GM21515 (cell line): ENCODE data around the gene OLFM1.

Experiments used
- ATAC-seq: cut with Tn5 transposase; IDR thresholded peaks from one replicate; pipeline ENCODE4 v1.9.1; 2021; ENCODE audit not compliant: unreplicated experiment

Gene OLFM1

DNA sequence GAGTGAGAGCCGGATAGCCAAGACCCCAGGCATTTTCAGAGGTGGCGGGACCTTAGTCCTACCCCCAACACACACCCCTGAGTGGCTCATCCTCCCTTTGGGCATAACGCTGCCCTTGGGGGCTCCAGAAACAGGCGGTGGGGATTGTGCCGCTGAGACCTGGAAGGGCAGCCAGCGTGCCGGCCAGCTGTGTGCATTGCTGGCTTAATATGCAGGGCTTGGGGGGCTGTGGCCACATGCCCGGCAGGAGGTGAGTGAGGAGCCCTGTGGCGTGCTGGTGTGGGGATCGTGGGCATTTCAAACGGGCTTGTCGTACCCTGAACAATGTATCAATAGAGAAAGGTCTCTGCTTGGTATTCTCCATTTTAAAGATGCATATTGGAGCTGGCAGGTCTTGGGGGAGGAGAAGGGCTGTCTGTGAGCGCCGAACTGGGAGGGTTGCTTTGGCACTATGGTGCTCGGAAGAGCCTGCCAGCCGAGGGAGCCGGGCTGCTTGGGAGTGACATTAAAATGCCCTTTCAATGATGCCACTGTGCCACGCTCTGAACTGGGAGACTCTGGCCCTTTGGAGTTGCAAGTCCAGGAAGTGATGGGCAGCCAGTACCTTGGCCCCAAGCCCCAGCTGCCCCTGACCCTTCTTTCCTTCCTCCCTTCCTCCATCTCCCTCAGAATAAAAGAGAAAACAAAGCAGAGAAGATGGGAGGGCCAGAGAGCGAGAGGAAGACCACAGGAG is 11.2 kb upstream of the OLFM1 start:
- no peak for ATAC-seq

DNA sequence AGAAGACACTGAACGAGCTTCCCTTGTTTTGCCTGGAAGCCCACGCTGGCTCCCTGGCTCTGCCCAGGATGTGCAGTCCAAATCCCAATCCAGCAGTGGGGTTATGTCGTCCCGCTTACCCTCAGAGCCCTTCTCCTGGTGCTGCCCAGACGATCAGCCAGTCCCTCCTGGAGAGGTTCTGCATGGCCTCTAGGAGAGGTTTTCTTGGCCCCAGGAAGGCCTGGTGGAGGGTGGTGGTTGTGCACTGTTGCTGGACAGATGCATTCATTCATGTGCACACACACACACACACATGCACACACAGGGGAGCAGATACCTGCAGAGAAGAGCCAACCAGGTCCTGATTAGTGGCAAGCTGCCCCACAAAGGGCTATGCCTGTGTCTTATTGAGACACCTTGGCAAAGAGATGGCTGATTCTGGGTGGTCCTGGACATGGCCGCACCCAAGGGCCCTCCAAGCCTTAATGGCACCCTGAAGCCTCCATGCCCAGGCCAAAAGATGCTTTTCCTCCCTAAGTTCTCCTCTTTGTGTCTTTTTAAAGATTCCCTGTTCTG is 10.5 kb upstream of the OLFM1 start:
- ATAC-seq, result no peak

DNA sequence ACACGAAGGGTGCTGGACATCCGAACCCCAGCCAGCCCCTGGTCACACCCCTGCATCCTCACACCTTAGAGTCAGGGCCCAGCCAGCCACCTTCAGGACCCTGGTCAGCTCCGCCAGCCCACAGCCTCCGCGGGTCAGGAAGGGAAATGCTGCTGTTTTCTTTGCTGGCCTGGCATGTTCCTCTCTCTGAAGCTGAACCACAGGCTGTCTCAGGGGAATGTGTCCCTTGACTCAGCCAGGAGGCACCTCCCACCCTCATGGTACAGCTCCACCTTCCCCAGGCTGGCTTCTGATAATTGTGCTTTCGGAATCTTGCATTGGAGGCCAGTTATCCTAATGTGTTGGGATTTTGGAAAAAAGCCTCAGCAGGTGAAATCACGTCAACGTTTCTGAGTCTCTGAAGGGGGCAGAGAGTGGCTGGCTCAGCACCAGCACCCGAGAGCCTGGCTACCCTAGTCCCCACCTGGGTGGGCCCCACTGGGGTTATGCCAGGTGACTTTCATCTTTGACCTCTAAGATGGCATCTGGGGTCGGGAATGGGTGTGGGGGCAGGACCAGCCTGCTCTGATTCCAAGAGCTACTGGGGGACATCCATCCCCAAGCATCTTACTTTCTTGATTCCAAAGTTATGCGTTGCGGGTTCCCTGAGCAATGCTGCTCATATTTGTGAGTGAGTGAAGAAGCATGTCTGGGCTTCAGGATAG is 9.8 kb upstream of the OLFM1 start:
- ATAC-seq, result no peak

DNA sequence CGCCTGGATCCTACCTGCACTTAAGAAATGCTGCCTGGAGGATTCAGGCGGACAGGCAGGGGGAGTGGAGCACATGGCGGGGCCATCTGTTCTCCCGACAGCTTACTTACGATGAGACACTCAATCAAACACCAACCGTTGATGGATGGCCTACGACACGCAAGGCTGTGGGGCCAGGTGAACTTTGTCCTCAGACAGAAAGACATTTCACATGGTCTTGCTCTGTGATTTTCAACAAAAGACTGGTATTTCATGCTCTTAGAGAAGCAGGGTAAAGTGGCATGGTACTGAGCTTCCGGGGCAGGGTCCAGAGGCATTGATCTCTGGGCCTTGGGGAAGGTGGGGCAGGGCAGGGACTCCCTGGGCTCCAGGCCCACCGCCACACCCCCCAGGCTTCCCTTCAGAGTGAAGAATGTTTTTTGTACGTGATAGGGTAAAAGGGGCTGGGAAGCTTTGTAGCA is 9.1 kb upstream of the OLFM1 start:
- no peak for ATAC-seq

DNA sequence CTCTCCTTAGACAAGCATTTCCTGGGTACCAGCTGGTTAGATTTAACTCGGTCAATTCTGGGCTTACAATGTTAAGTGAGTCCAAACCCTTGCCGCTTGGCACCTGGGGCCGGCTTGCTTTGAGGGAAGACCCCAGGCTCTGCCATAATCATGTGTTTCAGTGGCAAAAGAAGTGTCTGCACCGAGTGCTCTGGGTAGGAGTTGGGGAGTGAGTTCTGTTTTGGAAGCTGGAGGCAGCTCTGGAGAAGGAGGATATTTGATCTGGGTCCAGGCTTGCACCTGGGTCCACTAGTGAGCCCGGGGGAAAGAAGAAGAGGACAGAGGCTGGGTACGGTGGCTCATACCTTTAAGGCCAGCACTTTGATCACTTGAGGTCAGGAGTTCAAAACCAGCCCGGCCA is 8.4 kb upstream of the OLFM1 start:
- ATAC-seq, result no peak

DNA sequence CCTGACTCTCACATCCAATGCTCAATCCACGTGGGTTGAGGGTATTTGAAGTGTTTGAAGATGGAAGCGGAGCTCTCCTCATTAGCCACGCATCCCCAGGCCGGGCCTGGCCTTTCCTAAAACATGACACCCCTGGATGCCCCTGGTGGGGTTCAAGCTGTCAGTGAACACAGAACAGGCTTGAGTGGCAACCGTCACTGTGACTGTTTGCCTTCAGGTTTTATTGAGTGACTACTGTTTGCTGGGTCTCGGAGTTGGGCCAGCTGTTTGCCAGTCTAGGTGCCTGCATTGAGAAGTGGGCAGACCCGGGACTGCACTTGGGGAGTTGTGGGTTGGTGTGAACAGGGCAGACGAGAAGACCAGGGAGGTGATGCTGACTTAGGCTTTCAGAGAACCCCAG is 7.8 kb upstream of the OLFM1 start:
- no peak for ATAC-seq

DNA sequence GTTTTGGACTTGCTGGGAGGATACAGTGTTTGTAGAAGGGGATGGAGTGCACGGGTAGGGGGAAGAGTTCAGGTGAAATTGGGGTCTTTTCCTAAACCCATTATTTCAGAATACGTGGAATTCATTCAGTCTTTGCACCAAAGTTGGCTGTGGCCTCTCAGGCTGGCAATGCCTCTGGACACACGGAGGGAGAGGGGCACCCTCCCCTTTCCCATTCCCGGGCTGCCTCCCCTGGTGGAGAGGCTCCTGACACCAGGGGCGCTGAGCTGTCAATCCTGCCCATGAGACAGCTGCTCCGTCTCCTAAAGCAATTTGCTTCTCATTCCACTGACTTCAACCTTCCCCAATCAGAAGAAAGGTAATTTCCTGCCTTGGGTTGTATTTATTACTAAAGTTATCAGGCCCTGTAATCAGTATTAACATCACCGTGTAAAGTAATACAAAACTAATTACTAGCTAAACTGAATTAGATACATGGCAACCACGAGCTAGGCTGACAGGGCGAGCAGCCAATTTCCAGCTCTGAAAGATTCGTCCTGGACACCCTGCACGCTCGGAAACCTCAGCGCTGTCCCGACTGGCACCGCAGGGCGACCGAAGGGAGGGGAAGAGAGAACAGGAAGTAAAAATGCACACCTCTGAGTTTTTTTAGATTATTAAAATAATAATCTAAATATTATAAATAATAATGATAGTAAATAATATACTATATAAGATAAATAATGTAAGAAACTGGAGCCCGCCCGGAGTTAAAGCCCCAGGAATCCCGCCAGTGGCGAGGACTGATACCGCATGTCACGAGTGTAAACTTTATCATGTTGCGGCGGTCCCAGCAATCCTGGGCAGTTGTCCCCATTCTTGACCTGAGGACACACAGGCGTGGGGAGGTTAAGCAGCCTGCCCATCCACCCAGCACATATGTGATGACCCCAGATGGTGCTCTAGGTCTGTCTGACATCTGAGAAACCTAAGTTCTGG is 6.9 kb upstream of the OLFM1 start:
- no peak for ATAC-seq

DNA sequence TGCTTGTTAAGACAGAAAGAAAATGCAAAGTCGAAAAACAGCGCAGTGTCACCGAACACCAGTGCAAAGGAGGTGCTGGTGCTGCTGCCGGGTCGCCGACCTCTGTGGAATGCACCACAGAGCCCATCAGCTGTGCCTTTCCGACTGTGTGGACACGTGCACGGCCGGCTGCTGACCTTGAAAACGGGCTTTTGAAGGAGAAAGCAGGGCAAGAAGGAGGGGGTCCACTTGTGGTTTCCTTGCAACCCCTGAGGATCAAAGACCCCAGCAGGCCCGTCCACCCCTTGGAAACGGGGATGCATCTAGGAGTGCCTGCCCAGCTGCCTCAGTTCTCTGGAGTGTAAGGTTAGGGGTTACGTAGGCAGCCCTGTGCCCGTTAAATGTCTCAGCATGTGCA is 6.2 kb upstream of the OLFM1 start:
- ATAC-seq, result no peak

DNA sequence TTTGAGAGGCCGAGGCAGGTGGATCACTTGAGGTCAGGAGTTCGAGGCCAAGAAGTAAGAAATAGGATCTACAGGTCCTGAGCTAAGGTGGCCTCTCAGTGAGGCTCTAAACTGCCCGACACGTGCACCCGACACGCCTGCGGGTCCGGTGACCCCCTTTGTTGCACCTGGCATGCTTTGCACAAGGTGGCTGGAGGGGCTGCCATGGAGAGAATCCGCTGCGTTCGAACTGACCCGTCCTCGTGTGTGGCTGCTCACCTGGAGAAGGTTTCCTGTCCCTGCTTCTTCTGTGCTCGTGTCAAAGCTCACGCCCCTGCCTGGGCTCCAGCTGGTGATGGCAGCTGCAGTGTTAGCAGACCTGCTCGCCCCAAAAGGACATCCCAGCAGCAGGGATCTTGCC is 5.7 kb upstream of the OLFM1 start:
- no peak for ATAC-seq

DNA sequence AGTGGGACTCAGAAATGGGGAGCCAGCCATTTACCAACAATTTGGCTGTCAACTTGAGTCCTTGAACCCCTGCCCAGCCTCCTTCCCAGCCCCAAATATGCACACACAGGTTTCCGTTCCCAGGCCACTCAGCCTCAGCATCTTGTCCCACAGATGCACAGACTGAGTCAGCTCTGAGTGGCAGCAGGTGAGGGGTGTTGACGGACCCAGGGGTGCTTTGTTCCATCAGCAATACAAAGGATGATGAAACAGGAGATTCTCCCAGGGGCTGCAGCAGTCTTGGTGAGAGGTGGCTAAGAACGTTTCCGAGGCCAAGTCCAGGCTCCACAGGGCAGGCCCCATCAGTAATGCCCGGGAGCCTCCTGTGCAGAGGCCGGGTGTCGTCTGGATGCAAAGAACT is 4.9 kb upstream of the OLFM1 start:
- no peak for ATAC-seq

DNA sequence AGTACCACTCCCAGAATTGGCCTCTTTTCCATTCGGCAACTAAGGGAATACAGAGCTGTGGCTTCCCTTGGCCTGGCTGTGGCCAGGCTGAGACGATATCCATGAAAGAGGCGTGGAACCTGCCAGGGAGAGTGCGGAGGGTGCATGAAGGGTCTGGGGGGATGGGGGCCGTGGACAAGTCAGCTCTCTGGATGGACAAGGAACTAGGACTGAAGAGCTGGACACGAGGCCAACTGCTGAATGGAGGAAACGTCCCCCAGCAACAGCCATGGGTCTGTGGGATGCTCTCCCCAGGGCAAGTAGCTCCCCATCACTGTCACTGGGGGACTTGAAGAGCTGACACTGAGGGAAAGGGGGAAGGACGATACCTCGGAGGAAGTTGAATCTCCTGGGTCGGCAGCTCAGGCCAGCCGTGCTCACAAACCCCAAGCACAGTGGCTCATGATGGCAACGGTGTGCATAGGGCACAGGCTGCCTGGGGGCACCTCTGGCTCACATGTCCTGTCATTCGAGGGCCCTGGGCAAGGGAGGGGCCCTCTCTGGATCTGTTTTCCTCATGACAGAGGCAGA is 4.1 kb upstream of the OLFM1 start:
- no peak for ATAC-seq

DNA sequence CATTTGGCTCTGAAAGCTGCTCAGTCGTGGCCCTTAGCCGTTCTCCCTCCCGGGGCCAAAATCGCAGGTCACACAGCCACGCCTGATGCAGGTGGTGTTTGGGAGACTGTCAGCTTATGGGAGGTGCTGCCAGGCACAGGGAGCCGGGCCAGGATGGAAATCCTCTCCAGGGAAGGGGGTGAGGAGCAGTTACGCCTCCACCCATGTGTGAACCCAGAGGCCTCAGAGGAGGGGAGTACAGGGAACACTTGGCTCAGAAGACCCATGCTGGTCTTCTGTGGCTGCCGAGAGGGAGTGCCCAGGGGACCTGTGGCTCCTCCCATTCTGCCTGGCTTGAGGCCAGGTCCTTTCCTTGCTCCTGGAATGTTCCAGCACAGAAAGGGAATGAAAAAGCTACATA is 3.6 kb upstream of the OLFM1 start:
- no peak for ATAC-seq

DNA sequence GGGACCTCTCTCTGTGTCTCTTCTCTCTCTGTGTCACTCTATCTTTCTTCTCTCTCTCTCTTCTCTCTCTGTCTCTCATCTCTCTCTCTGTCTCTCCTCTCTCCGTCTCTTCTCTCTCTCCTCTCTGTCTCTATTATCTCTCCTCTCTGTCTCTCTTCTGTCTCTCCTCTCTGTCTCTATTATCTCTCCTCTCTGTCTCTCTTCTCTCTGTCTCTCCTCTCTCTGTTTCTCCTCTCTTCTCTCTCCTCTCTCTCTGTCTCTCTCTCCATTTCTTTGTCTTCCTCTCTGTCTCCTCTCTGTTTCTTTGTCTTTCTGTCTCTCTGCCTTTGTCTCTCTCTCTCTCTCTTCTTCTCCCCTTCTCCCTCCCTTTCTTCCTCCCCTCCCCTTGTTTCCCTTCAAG is 3.2 kb upstream of the OLFM1 start:
- ATAC-seq, result no peak

DNA sequence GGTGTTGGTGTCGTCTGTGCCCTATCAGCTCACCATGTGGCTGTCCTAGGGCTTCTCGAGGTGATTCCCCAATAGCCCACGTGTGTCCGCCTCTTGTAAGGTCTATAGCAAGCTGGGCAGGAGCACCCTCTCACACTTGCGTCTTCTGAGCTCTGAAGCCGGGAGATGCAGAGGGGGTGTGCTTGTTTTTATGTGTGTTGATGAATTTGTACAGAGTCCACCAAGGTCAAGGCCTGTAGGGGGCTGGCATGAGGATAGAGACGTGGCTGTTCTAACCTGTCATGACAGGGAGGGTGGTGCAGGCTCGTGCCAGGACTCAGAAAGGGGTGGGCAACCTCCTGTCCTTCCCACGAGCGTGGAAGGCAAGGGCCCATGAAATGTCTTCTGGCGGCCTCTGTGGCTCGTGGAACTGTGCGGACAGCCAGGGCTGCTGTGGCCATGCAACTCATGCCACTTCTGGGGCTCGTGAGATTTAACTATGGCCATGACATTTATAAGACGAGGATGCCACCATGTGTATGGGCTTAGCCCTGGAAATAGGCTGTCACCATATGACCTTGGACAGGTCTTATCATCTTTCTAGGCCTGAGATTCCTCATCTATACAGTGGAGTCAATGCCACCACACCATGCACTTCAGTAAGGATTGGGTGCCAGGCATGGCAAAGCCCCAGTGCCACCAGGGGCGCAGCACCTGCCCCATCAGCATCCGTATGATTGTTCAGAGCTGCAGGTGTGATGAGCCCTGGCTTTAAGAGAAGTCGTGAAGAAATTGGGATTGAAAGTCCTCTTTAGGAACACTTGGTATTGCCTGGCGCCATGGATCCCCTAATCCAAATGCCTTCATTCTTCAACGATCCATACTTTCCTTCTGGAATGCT is 2.3 kb upstream of the OLFM1 start:
- ATAC-seq, result no peak

DNA sequence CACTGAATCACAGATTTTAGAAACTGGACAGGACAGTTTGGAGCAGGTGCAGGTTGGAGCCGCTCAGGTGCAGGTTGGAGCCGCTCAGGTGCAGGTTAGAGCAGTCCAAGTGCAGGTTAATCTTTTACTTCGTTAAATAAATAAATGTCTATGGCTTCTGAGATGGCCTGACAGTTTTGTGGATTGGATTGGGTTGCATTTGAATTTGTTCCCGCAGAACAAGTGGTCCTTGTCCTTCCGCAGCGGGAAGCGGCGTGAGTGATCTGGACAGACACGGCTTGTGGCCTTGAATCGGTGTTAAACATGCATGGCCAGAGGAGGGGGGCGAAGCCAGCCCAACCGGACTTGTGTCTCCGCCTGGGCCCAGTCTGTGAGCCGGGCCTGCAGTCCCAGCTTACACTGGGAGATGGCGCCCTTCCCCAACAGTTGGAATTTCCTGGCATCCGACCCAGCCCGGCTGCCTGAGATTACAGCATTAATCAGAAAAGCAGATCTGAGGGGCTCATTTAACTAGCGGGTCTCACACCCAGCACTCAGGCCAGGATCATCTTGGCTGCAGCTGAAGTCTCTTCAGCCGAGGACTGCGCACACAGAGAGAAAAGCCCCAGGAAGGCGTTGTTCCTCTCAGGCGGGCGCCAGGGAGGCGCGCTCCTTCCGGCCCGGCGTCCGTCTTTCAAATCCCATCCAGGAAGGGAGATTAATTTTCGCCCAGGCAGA is 1.5 kb upstream of the OLFM1 start:
- ATAC-seq, result no peak

DNA sequence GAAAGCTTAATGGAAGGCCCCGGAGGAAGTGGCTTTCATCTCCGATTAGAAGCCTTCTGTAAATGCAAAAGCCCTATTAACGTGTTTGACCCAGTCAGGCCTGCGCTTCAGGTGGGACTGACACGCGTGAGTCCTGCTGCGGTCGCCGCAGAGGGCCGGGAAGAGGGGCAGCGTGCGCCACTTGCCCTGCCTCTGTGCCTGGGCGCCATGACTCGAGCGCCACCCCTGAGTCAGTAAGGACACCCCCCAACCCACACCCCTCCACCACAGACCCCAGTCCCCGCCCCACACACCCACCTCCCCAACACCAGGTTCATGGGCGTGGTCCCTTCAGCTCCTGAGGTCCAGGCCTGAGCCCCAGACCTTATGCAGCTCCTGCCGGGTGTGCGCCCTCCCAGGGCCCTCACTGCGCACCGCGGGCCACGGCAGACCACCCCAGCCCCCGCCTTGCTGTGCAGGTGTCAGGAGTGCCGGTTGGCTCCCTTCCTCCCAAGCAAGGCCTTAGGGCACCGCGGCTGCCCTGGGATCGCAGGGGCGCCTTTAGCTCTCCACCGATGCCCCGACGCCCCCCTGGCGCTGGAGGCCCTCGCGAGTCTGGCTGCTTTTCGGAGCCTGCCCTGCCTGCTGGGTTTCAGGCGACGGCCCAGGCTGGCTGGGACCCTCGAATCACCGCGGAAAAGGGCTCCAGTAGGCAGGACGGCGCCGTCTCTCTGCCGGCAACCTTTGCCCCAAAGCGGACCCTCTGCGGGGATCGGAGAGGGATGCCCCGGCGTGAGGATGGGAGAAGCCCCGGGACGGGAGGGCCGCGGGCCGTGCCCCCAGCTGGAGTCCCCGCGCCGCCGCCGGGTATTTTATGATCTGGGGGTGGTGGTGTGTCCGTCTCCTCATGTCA is 625 bp upstream of the OLFM1 start:
- no peak for ATAC-seq

DNA sequence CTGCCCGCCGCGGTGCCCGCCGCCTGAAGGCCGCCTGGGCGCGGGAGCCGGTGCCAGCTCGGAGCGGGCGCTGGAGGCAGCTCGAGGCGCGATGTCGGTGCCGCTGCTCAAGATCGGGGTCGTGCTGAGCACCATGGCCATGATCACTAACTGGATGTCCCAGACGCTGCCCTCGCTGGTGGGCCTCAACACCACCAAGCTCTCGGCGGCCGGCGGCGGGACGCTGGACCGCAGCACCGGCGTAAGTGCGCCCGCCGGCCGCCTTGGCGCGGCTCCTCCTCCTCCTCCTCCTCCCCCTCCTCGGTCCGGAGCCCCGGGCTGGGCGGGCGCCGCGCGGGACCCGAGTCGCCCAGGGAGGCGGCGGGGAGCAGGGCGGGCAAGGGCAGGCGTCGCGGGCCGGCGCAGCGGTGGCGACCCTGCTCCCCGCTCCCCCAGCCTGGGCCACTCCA is 455 bp downstream of the OLFM1 start:
- no peak for ATAC-seq

DNA sequence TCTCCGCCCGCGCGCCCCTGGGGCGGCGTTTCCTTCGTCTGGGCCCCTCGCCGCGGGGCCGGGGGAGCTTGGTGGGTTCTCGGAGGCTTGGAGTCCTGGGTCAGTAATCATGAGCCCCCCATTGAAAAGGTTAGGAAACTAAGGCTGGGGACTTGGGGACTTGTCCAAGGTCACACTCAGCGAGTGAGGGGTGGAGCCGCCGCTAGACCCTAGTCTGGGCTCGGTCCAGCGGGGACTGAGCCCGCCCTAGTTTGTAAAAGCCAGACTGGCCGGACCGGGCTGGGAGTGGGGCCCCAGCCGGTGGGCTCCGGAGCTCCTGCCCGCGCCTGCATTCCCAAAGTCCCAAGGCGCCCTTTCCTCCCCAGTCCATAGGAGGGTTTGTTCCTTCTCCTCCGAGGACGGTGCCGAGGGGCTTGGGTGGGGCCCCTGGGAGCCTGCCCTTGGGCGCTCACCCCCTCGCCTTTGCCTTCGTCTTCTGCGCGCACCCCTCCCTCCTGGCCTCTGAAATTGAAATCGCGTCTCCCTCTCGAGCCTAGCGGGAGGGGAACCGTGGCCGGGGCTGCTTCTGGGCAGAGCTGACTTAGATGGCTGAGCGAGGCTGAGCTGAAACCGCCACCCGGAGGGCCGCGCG is 995 bp downstream of the OLFM1 start:
- no peak for ATAC-seq
